DOHH2 (cell line): ENCODE measurements around the gene HEG1.

Experiments
- EZH2phosphoT487 ChIP-seq: fragments of 200-600 bp; sonication (generic); IDR thresholded peaks from 2 replicates; pipeline ENCODE4 v1.6.1; 2017; ENCODE audit warnings: borderline replicate concordance, mild to moderate bottlenecking, antibody characterized with exemption, low read length, moderate library complexity, mixed read lengths
- TF ChIP-seq, protein P1 (sequence below): fragments of 200-600 bp; sonication (generic); IDR thresholded peaks from one replicate; pipeline ENCODE4 v1.5.1; 2014; ENCODE audit warnings: antibody characterized with exemption, mild to moderate bottlenecking, low read depth, low read length; ENCODE audit not compliant: poor library complexity, severe bottlenecking

DNA sequence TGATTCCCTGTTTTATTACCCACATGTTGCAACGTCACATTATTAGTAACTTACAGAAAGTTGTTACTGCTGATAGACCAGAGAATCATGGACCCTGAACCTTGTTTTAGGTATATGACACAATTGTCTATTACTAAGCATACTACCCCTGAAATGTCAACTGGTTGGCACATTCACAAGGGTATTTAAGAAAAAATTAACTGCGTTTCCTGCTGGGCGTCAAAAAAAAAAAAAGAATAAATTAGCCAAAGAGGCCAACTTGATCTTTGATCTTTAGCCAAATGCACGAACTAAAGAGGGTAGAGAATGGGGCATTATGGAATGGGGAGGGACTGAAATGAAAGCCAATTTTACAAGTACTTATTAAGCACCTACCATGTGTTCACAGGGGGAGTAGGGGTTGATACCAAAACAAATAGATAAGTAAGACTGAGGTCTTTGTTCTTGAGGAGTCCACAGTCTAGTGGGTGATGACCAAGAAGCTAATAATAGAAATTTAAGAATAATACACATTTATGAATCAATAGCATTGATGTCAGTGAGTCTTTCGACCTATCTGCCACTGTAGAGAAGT is 103.4 kb downstream of the HEG1 start:
- TF ChIP-seq, protein P1, sequence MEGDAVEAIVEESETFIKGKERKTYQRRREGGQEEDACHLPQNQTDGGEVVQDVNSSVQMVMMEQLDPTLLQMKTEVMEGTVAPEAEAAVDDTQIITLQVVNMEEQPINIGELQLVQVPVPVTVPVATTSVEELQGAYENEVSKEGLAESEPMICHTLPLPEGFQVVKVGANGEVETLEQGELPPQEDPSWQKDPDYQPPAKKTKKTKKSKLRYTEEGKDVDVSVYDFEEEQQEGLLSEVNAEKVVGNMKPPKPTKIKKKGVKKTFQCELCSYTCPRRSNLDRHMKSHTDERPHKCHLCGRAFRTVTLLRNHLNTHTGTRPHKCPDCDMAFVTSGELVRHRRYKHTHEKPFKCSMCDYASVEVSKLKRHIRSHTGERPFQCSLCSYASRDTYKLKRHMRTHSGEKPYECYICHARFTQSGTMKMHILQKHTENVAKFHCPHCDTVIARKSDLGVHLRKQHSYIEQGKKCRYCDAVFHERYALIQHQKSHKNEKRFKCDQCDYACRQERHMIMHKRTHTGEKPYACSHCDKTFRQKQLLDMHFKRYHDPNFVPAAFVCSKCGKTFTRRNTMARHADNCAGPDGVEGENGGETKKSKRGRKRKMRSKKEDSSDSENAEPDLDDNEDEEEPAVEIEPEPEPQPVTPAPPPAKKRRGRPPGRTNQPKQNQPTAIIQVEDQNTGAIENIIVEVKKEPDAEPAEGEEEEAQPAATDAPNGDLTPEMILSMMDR, result no peak
- TF ChIP-seq EZH2phosphoT487, result no peak
